ENCODE results near the gene ZNF32.

- peak; percentile 93 for TF ChIP-seq CTCF (conservative IDR thresholded peaks at IDR 0.05)
- no peak for TF ChIP-seq EZH2 (IDR thresholded peaks at IDR 0.05; ENCODE audit: low read depth)
These were observed 23.2 kb upstream of the ZNF32 start for GRCh38 chr10:43671659-43672531.

Measured in PC-9 (cell line).